GM12878 (cell line): ENCODE data around the gene PEX11B. TPM values are rescaled to one million over a fixed set of nuclear protein-coding genes. Genes with fewer than 3 reads are reported as not detected.

Experiments
- ATAC-seq: fragments of 200-7000 bp; cut with Tn5 transposase; 3 replicates; pipeline ENCODE4 v1.9.1; 2020; ENCODE audit warnings: mild to moderate bottlenecking, moderate library complexity
- BruUV-seq: library from RNA; stranded (reverse); fragments of 400-500 nt; replicated peaks from 2 replicates; lab custom pipeline; 2021; lab: Mats Ljungman, UMichigan
- CTCF ChIA-PET: fragments of 300-600 bp; sonication (Branson Sonifier 250); formaldehyde crosslinking; extraction: SDS; loops from one replicate; lab custom pipeline; 2021; ENCODE audit warnings: inconsistent platforms; lab: Yijun Ruan, JAX
- POLR2A ChIA-PET: fragments of 350-600 bp; formaldehyde crosslinking; extraction: SDS; loops from one replicate; lab custom pipeline; 2021; ENCODE audit warnings: inconsistent platforms; lab: Charles Lee
- RAD21 ChIA-PET: fragments of 300-600 bp; sonication (Branson Sonifier 250); formaldehyde crosslinking; loops from one replicate; lab custom pipeline; 2023; ENCODE audit warnings: antibody characterized with exemption; ENCODE audit not compliant: unreplicated experiment; lab: Charles Lee
- SMC1A ChIA-PET: fragments of 300-600 bp; sonication (Branson Sonifier 250); formaldehyde crosslinking; loops from one replicate; lab custom pipeline; 2023; ENCODE audit not compliant: unreplicated experiment, uncharacterized antibody; lab: Charles Lee
- DNase-seq: peaks from one replicate; pipeline ENCODE4 v3.0.0-alpha.2; 2011; ENCODE audit warnings: low read depth, low spot score
- FAIRE-seq: peaks from 3 replicates; lab custom pipeline; 2011; peaks lifted over from hg19 to GRCh38; lab: Jason Lieb, UNC
- H2AFZ ChIP-seq: 2 replicates; pipeline ENCODE4 v1.6.0; 2011; ENCODE audit warnings: low read depth, low read length, control low read depth; ENCODE audit not compliant: control insufficient read depth
- H3K27ac ChIP-seq: 2 replicates; pipeline ENCODE4 v1.5.1; 2011; ENCODE audit warnings: control low read depth; ENCODE audit not compliant: control insufficient read depth, insufficient read depth
- H3K27me3 ChIP-seq, 2 experiments: replicated peaks in 1 of 2; 2 replicates each; pipeline versions ENCODE4 v1.6.0 to v1.6.1; 2011; ENCODE audit warnings: low read length in 1 of 2; ENCODE audit not compliant: control insufficient read depth in 2 of 2, insufficient read depth in 2 of 2
- H3K36me3 ChIP-seq, 2 experiments: 2 replicates each; pipeline ENCODE4 v1.5.1; 2011; ENCODE audit warnings: low read length in 1 of 2; ENCODE audit not compliant: control insufficient read depth in 2 of 2, insufficient read depth in 2 of 2
- H3K4me1 ChIP-seq: 2 replicates; pipeline ENCODE4 v1.6.1; 2011; ENCODE audit warnings: mild to moderate bottlenecking, low read length, moderate library complexity, mixed read lengths; ENCODE audit not compliant: control insufficient read depth, insufficient read depth
- H3K4me2 ChIP-seq: 2 replicates; pipeline ENCODE4 v1.6.0; 2011; ENCODE audit warnings: control low read depth; ENCODE audit not compliant: control insufficient read depth, insufficient read depth
- H3K4me3 ChIP-seq: fragments of 200-600 bp; sonication (generic); 2 replicates; pipeline ENCODE4 v1.5.1; 2016
- H3K79me2 ChIP-seq: 2 replicates; pipeline ENCODE4 v1.6.0; 2011; ENCODE audit warnings: low read length; ENCODE audit not compliant: control insufficient read depth, insufficient read depth
- H3K9ac ChIP-seq: 2 replicates; pipeline ENCODE4 v1.8.0; 2011; ENCODE audit warnings: low read length, control low read depth, mixed read lengths; ENCODE audit not compliant: control insufficient read depth, insufficient read depth
- H3K9me3 ChIP-seq: replicated peaks from 3 replicates; pipeline ENCODE4 v1.5.1; 2011; ENCODE audit warnings: mild to moderate bottlenecking, low read length; ENCODE audit not compliant: control insufficient read depth, insufficient read depth
- H4K20me1 ChIP-seq: 2 replicates; pipeline ENCODE4 v1.6.0; 2011; ENCODE audit not compliant: control insufficient read depth, insufficient read depth
- ASH2L ChIP-seq: fragments of 300-600, 200-600 bp; sonication (generic); IDR thresholded peaks from 2 replicates; pipeline ENCODE4 v1.6.1; 2017; ENCODE audit warnings: low read depth, mild to moderate bottlenecking, borderline replicate concordance
- BACH1 ChIP-seq: fragments of 450-650 bp; IDR thresholded peaks from 2 replicates; pipeline ENCODE4 v1.6.1; 2017; ENCODE audit warnings: mild to moderate bottlenecking, borderline replicate concordance
- BMI1 ChIP-seq: fragments of 450-650 bp; IDR thresholded peaks from 2 replicates; pipeline ENCODE4 v1.6.1; 2016; ENCODE audit warnings: mild to moderate bottlenecking, moderate library complexity, borderline replicate concordance
- DPF2 ChIP-seq: fragments of 450-650 bp; IDR thresholded peaks from 2 replicates; pipeline ENCODE4 v1.6.1; 2017; ENCODE audit warnings: mild to moderate bottlenecking
- EED ChIP-seq: sonication (generic); IDR thresholded peaks from 2 replicates; pipeline ENCODE4 v1.6.1; 2016; ENCODE audit warnings: antibody characterized with exemption, low read depth
- ESRRA ChIP-seq: IDR thresholded peaks from 2 replicates; pipeline ENCODE4 v1.6.1; 2012; ENCODE audit warnings: mild to moderate bottlenecking, low read length, improper control_type of control experiment
- ETV6 ChIP-seq, 2 experiments: fragments of 450-650 bp in 1 of 2; IDR thresholded peaks in 1 of 2; conservative IDR thresholded peaks in 1 of 2; 2 replicates each; pipeline ENCODE4 v1.6.1; 2014; ENCODE audit warnings: antibody characterized with exemption in 1 of 2, borderline replicate concordance in 1 of 2, low read depth in 1 of 2, mild to moderate bottlenecking in 1 of 2, moderate library complexity in 1 of 2
- IKZF2 ChIP-seq, 2 experiments: fragments of 450-650 bp; IDR thresholded peaks; 2 replicates each; pipeline ENCODE4 v1.6.1; 2017; ENCODE audit warnings: mild to moderate bottlenecking in 2 of 2, moderate library complexity in 2 of 2
- JUND ChIP-seq: IDR thresholded peaks from 2 replicates; pipeline ENCODE4 v1.6.1; 2012; ENCODE audit warnings: low read depth, mild to moderate bottlenecking, low read length, improper control_type of control experiment, moderate library complexity
- NBN ChIP-seq: fragments of 450-650 bp; IDR thresholded peaks from 2 replicates; pipeline ENCODE4 v1.6.1; 2016
- NR2F1 ChIP-seq: fragments of 450-650 bp; conservative IDR thresholded peaks from 2 replicates; pipeline ENCODE4 v1.6.1; 2017; ENCODE audit warnings: mild to moderate bottlenecking
- POU2F2 ChIP-seq: IDR thresholded peaks from 3 replicates; pipeline ENCODE4 v1.6.1; 2011; ENCODE audit warnings: low read depth, mild to moderate bottlenecking, low read length, borderline replicate concordance
- RFX5 ChIP-seq: IDR thresholded peaks from 2 replicates; pipeline ENCODE4 v1.6.1; 2011; ENCODE audit warnings: low read depth, low read length, improper control_type of control experiment
- SP1 ChIP-seq: IDR thresholded peaks from one replicate; pipeline ENCODE4 v1.6.1; 2011; ENCODE audit warnings: low read depth, low read length
- SPI1 ChIP-seq: IDR thresholded peaks from 2 replicates; pipeline ENCODE4 v1.6.1; 2011; ENCODE audit warnings: low read depth, mild to moderate bottlenecking, low read length, moderate library complexity, borderline replicate concordance; ENCODE audit not compliant: insufficient read depth
- TARDBP ChIP-seq: IDR thresholded peaks from 2 replicates; pipeline ENCODE4 v1.6.1; 2016; ENCODE audit warnings: borderline replicate concordance
- TCF12 ChIP-seq: IDR thresholded peaks from 2 replicates; pipeline ENCODE4 v1.6.1; 2011; ENCODE audit warnings: low read depth, mild to moderate bottlenecking, low read length
- in situ Hi-C: fragments of 300-500 bp; cut with MboI; formaldehyde crosslinking; loops from 9 replicates; pipeline ENCODE4 v1.14.3; 2018; ENCODE audit warnings: mixed read lengths
- intact Hi-C: fragments of 100-400 bp; cut with micrococcal nuclease; formaldehyde crosslinking; loops from one replicate; pipeline ENCODE4 v1.14.2; 2022; ENCODE audit not compliant: unreplicated experiment
- polyA plus RNA-seq, 11 experiments: library from polyadenylated mRNA; depleted of rRNA in 4 of 11; unstranded in 6 of 11; stranded (reverse) in 5 of 11; fragments of >200 nt; fragmentation: Nextera tagmentation in 4 of 11; fragmentation: Illumina TruSeq in 1 of 11; extraction: Ambion mirVana in 4 of 11; extraction: Trizol in 1 of 11; gene quantifications; 1 replicate in 1 of 11; 2 replicates in 10 of 11; pipeline versions ENCODE4 v1.2.1 to v1.2.3, GENCODE V29; 2011 to 2016; ENCODE audit warnings: inconsistent platforms in 2 of 11, missing spikeins in 2 of 11, low read depth in 1 of 11
- total RNA-seq, 4 experiments: library from RNA; depleted of rRNA in 3 of 4; stranded (reverse); fragments of >200 nt in 3 of 4; fragmentation: Illumina TruSeq in 1 of 4; extraction: Trizol in 1 of 4; gene quantifications; 2 replicates each; pipeline versions ENCODE4 v1.2.1 to v1.2.3, GENCODE V29; 2013 to 2021
- TF ChIP-seq, protein P1 (sequence below): fragments of 450-650 bp; conservative IDR thresholded peaks from 2 replicates; pipeline ENCODE4 v1.6.1; 2017; ENCODE audit warnings: mild to moderate bottlenecking, moderate library complexity
- TF ChIP-seq, protein P2 (sequence below): IDR thresholded peaks from 2 replicates; pipeline ENCODE4 v1.6.1; 2011; ENCODE audit warnings: low read depth, low read length, improper control_type of control experiment, borderline replicate concordance
- TF ChIP-seq, protein P3 (sequence below): IDR thresholded peaks from 2 replicates; pipeline ENCODE4 v1.6.1; 2012; ENCODE audit warnings: mild to moderate bottlenecking, low read depth, low read length

PEX11B gene
- total and polyA plus RNA-seq, 10 of the 15 experiments (the other 5 are each of a cell fraction or from before 2014, with no cell fraction given): 24.9 to 129 (median 40.7) TPM

GRCh38 chr1:145959333-145959732 is 40.8 kb upstream of the PEX11B start:
- Histone ChIP-seq H3K27me3 (no peaks in the 10 kb centered on the region; a peak in 1 of 4 replicates), H3K4me1 (peaks cover 19% of the 10 kb centered on the region), H3K9ac (no peak overlapping the region), H3K36me3 (no peaks in the 10 kb centered on the region; a peak in 1 of 4 replicates), H3K27ac (no peak overlapping the region), H3K4me3 (no peak overlapping the region), H3K9me3 (no peaks in the 10 kb centered on the region), H4K20me1 (no peaks in the 10 kb centered on the region), H2AFZ (no peak overlapping the region), H3K79me2 (peaks cover 18% of the 10 kb centered on the region), H3K4me2 (no peak overlapping the region)
- intact Hi-C loops: loop anchor here (2.0 kb wide), 2 partner anchors 17 to 33 kb away; partner anchors contain the start of gene RBM8A
- POLR2A ChIA-PET: interaction anchor here (1.1 to 5.8 kb wide), 7 partner anchors 10 to 135 kb away, joined by 3 to 58 read pairs (median 10); partner anchors contain the start of genes PEX11B and RBM8A
- RAD21 ChIA-PET: interaction anchor here (0.9 to 4.7 kb wide), 4 partner anchors 19 to 48 kb away, joined by 3 to 47 read pairs (median 13); partner anchors contain the start of gene RBM8A
- no peak for ATAC-seq
- DNase-seq: no peak
- no TSS peak for BruUV-seq
- no peak for TF ChIP-seq IKZF2 (IDR thresholded peaks at IDR 0.05)
- no peak for TF ChIP-seq TARDBP
- TF ChIP-seq JUND: no peak
- TF ChIP-seq NBN: no peak
- TF ChIP-seq BMI1: no peak
- TF ChIP-seq EED: no peak
- no peak for TF ChIP-seq ESRRA
- TF ChIP-seq SPI1: no peak
- TF ChIP-seq TCF12: no peak
- TF ChIP-seq RFX5: no peak
- no peak for TF ChIP-seq DPF2
- TF ChIP-seq, protein P1, sequence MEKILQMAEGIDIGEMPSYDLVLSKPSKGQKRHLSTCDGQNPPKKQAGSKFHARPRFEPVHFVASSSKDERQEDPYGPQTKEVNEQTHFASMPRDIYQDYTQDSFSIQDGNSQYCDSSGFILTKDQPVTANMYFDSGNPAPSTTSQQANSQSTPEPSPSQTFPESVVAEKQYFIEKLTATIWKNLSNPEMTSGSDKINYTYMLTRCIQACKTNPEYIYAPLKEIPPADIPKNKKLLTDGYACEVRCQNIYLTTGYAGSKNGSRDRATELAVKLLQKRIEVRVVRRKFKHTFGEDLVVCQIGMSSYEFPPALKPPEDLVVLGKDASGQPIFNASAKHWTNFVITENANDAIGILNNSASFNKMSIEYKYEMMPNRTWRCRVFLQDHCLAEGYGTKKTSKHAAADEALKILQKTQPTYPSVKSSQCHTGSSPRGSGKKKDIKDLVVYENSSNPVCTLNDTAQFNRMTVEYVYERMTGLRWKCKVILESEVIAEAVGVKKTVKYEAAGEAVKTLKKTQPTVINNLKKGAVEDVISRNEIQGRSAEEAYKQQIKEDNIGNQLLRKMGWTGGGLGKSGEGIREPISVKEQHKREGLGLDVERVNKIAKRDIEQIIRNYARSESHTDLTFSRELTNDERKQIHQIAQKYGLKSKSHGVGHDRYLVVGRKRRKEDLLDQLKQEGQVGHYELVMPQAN: no peak
- no peak for TF ChIP-seq SP1
- no peak for TF ChIP-seq NR2F1
- no peak for TF ChIP-seq ASH2L
- TF ChIP-seq POU2F2: no peak
- TF ChIP-seq BACH1: no peak
- TF ChIP-seq, protein P2, sequence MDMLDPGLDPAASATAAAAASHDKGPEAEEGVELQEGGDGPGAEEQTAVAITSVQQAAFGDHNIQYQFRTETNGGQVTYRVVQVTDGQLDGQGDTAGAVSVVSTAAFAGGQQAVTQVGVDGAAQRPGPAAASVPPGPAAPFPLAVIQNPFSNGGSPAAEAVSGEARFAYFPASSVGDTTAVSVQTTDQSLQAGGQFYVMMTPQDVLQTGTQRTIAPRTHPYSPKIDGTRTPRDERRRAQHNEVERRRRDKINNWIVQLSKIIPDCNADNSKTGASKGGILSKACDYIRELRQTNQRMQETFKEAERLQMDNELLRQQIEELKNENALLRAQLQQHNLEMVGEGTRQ: no peak
- TF ChIP-seq, protein P3, sequence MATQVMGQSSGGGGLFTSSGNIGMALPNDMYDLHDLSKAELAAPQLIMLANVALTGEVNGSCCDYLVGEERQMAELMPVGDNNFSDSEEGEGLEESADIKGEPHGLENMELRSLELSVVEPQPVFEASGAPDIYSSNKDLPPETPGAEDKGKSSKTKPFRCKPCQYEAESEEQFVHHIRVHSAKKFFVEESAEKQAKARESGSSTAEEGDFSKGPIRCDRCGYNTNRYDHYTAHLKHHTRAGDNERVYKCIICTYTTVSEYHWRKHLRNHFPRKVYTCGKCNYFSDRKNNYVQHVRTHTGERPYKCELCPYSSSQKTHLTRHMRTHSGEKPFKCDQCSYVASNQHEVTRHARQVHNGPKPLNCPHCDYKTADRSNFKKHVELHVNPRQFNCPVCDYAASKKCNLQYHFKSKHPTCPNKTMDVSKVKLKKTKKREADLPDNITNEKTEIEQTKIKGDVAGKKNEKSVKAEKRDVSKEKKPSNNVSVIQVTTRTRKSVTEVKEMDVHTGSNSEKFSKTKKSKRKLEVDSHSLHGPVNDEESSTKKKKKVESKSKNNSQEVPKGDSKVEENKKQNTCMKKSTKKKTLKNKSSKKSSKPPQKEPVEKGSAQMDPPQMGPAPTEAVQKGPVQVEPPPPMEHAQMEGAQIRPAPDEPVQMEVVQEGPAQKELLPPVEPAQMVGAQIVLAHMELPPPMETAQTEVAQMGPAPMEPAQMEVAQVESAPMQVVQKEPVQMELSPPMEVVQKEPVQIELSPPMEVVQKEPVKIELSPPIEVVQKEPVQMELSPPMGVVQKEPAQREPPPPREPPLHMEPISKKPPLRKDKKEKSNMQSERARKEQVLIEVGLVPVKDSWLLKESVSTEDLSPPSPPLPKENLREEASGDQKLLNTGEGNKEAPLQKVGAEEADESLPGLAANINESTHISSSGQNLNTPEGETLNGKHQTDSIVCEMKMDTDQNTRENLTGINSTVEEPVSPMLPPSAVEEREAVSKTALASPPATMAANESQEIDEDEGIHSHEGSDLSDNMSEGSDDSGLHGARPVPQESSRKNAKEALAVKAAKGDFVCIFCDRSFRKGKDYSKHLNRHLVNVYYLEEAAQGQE: no peak
- no peak for TF ChIP-seq ETV6 (conservative IDR thresholded peaks at IDR 0.05 in 1 of 2, IDR thresholded peaks at IDR 0.05 in 1 of 2; ENCODE audit: borderline replicate concordance in 1 of 2, low read depth in 1 of 2)
- FAIRE-seq: no peak
- CTCF ChIA-PET: interaction anchor here (1.0 to 4.1 kb wide), 3 partner anchors 19 to 114 kb away, joined by 3 to 27 read pairs (median 21); partner anchors contain the start of genes NUDT17 and RBM8A
- SMC1A ChIA-PET: interaction anchor here (1.3 to 4.1 kb wide), 3 partner anchors 19 to 26 kb away, joined by 4 to 37 read pairs (median 9); no protein-coding TSS in a partner anchor
- in situ Hi-C loops: no loop called here
